Stomach smooth muscle (tissue), 2 donors: ENCODE data around the gene NEO1.

ENCODE experiments used
- H3K27ac ChIP-seq: one replicate; pipeline ENCODE4 v1.7.0; 2013; ENCODE audit warnings: mild to moderate bottlenecking, low read length, inconsistent platforms
- H3K27me3 ChIP-seq, 2 donors: one replicate each; pipeline ENCODE4 v1.7.0; 2013; ENCODE audit warnings: low read length in 2 of 2; ENCODE audit not compliant: insufficient read depth in 2 of 2, control insufficient read depth in 1 of 2
- H3K36me3 ChIP-seq, 2 donors: one replicate each; pipeline ENCODE4 v1.7.0; 2013; ENCODE audit warnings: low read length in 2 of 2; ENCODE audit not compliant: control insufficient read depth in 2 of 2, insufficient read depth in 2 of 2
- H3K4me1 ChIP-seq: one replicate; pipeline ENCODE4 v1.7.0; 2013; ENCODE audit warnings: low read length; ENCODE audit not compliant: control insufficient read depth, insufficient read depth
- H3K4me3 ChIP-seq, 2 donors: one replicate each; pipeline ENCODE4 v1.7.0; 2013; ENCODE audit warnings: low read length in 2 of 2
- H3K9ac ChIP-seq, 2 donors: one replicate each; pipeline ENCODE4 v1.7.0; 2013; ENCODE audit warnings: low read length in 2 of 2, mild to moderate bottlenecking in 1 of 2
- H3K9me3 ChIP-seq, 2 donors: one replicate each; pipeline ENCODE4 v1.7.0; 2013; ENCODE audit warnings: low read length in 2 of 2; ENCODE audit not compliant: control insufficient read depth in 2 of 2
- donor health status: healthy.
- donor health status: Pancreatic carcinoma.

The NEO1 gene

DNA sequence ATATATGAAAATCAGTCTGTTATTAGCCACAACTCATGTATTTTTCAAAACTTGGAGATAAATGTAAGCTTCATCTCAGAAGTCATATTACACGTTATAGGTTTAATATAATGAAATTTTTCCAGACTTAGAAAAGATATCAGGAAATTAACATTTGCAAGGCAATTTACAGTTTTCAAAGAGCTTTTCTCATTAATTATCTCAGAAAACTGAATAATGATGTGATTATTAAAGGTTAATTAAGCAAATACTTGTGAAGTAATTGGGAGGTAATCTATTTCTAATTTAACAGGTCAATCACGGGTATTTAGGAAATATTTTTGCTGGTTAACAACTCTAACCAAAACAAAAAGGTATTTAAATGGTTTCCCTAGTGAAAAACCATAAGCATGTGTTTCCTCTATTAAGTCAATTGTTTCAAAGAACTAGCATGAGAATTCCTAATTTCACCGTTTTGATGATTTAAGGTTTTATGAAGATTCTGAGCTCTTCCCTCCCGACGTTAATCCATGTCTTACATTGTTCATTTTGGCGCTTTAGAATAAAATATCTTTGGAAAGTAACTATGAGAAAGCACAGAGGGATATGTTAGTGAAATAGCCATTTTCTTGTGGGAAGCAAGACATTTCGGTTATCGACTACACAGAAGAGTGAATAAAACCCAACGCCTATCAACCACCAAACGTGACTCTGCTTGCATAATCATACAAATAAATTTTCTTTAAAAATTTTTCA is 1.5 kb upstream of the NEO1 start:
- H3K4me1 ChIP-seq, result no peaks in the 10 kb centered on the region
- no peaks in the 10 kb centered on the region for H3K9me3 ChIP-seq
- H3K27ac ChIP-seq, result peak overlapping the region; percentile 84
- H3K27me3 ChIP-seq, result no peaks in the 10 kb centered on the region
- H3K9ac ChIP-seq, result peak overlapping the region; percentile 79 to 80
- no peaks in the 10 kb centered on the region for H3K36me3 ChIP-seq
- H3K4me3 ChIP-seq, result peak overlapping the region; percentile 71 to 78

DNA sequence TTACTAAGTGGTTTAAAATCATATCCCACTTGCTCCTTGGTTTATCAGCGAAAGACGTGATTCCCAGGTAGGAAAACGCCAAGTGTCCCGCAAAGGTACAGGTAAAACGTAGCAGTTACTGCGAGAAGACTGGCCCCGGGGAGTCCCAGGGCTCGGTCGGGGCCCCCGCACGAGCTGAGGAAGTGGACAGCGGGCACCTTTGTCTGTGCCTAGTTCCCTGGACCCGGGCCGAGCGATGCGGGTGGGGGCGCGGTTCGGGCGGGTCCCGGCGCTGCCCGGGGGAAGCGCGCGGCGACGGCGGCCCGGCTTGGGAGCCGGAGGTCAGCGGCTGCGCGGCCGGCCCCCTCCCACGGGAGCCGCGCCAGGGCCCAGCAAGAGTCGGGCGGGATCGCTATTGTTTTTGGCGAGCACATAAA is 864 bp upstream of the NEO1 start:
- Histone ChIP-seq H3K4me1 (no peaks in the 10 kb centered on the region), H3K9ac (peak overlapping the region; percentile 79 to 80), H3K36me3 (no peaks in the 10 kb centered on the region), H3K27me3 (no peaks in the 10 kb centered on the region), H3K9me3 (no peaks in the 10 kb centered on the region), H3K4me3 (peak overlapping the region; percentile 71 to 78), H3K27ac (peak overlapping the region; percentile 84)

DNA sequence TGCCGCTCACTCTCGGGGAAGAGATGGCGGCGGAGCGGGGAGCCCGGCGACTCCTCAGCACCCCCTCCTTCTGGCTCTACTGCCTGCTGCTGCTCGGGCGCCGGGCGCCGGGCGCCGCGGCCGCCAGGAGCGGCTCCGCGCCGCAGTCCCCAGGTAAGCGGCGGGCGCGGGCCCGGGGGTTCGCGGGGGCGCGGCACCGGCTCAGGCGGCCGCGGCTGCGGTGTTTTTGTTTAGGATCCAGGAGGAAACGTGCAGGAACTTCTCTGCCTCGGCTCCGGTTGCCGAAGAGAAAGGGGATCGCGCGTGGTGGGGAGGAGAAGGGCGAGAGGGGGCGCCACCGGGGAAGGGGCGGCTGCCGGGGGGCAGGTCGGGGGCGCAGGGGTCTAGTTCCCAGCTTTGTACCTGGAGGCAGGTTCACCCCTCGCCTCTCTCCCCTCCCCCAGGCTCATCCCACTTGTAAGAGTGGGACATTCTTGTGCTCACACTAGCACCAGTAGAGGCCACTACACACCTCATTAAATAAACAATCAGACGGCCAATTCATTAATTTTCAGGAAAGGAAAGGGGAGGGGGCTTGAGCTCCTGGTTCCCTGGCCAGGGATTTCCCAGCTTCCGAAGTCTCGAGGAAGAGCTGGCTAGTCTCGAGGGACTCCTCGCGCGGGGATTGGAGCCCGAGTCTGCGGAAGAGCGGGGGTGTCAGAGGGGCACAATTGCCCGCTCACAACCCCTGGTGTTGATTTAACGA is 562 bp downstream of the NEO1 start:
- Histone ChIP-seq H3K9ac (peak overlapping the region; percentile 51 to 64), H3K4me1 (no peaks in the 10 kb centered on the region), H3K36me3 (no peaks in the 10 kb centered on the region), H3K9me3 (no peaks in the 10 kb centered on the region), H3K27ac (no peak overlapping the region), H3K4me3 (peak overlapping the region; percentile 71 to 79), H3K27me3 (no peaks in the 10 kb centered on the region)

DNA sequence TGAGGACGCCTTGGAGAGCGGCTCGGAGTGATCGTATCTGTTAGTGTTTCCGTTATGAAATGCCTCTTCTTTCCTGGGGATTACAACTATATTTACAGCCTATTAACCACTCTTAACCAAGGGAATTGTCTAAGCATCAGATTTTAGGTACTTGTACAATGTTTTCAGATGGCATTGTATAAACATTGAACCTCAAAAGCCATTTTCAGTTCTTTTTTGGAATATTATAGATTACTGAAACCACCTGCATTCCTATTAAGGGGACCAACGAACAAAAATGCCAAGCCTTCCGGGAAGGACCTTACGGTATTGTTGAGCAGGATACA is 1.1 kb downstream of the NEO1 start:
- Histone ChIP-seq H3K4me3 (peak overlapping the region; percentile 71 to 79), H3K27me3 (no peaks in the 10 kb centered on the region), H3K27ac (no peak overlapping the region), H3K9me3 (no peaks in the 10 kb centered on the region), H3K36me3 (no peaks in the 10 kb centered on the region), H3K9ac (peak overlapping the region; percentile 51 to 64), H3K4me1 (no peaks in the 10 kb centered on the region)

DNA sequence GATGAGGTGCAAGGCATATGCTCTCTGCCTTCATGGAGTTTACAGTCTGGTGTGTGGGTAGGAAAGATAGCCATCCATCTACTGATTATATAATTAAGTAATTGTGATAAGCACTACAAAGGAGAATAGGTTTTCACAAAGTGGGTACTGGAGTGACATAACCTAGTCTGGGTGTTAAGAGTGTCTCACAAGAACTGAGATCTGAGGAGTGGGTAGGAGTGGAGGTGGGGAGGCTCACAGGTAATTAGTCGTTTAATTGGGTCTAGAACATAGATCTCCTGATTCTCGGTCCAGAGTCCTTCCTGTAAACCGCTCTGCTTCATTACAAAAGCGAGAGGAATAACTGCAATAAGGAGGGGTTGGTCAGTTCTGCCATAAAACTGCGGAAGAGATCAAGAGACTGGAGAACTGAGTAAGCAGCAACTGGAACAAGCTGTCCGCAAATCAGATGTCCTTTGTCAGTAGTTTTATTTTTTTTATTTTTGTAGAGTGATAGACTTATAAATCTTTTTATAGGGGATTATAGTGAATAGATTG is 2.2 kb downstream of the NEO1 start:
- Histone ChIP-seq H3K27me3 (no peaks in the 10 kb centered on the region), H3K36me3 (no peaks in the 10 kb centered on the region), H3K9me3 (no peaks in the 10 kb centered on the region), H3K9ac (no peak overlapping the region), H3K4me3 (no peak overlapping the region), H3K4me1 (no peaks in the 10 kb centered on the region), H3K27ac (no peak overlapping the region)

DNA sequence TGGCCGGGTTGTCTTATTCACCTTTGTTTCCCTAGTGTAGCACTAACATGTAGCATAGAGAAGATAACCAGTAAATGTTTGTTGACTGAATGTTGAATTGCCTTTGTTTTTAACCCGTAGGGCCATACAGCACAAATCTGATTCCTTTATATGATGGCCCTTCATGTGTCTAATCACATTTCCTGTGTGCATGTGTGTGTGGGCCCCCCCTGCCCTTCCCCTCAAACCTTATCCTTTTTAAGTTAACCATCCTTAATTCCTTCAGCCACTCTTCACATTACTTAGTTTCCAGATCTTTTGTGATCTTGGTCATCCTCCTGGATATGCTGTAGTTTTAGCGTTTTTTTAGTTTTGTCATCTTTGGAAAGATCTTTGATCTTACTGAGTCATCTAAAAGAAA is 4.2 kb downstream of the NEO1 start:
- Histone ChIP-seq H3K27ac (no peak overlapping the region), H3K9ac (no peak overlapping the region), H3K4me1 (no peaks in the 10 kb centered on the region), H3K4me3 (no peak overlapping the region), H3K36me3 (no peaks in the 10 kb centered on the region), H3K27me3 (no peaks in the 10 kb centered on the region), H3K9me3 (no peaks in the 10 kb centered on the region)

DNA sequence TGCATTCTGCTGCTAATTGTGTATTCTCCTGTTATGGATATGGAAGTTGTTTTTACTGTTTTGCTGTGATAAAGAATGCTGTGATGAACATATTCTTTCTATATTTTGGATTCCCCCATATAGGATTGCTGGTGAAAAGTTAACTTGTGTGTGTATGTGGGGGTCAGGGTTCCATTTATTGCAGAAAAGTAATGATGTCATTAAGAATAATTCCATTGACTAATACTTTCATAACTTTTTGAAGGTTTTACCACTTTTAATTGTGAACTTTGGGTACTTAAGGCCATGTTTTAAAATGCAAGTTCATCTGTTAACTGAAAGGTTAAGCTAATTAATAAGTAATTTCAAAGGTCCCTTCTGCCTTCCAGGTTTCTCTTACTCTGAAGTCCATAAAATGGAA is 6.2 kb downstream of the NEO1 start:
- H3K4me3 ChIP-seq, result no peak overlapping the region
- no peaks in the 10 kb centered on the region for H3K27me3 ChIP-seq
- no peak overlapping the region for H3K9ac ChIP-seq
- H3K27ac ChIP-seq, result no peak overlapping the region
- no peaks in the 10 kb centered on the region for H3K4me1 ChIP-seq
- H3K36me3 ChIP-seq, result no peaks in the 10 kb centered on the region
- no peaks in the 10 kb centered on the region for H3K9me3 ChIP-seq

DNA sequence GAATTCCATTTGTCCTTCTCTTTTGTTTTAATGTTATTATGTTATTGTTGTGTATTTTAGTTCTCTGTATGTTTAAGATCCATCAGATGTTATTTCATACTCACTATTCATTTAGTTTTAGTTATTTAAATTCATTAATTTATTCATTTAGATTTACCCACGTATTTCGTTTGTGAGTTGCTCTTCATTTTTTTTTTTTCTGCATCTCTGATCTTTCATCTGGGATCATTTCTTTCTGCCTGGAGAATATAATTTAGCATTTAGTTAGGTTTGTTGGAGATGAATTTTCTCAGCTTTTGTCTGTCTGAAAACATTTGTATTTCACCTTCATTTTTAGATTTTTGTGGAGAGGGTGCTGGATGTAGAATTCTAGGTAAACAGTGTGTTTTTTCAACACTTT is 12.9 kb downstream of the NEO1 start:
- no peaks in the 10 kb centered on the region for H3K9me3 ChIP-seq
- H3K4me3 ChIP-seq, result no peak overlapping the region
- H3K9ac ChIP-seq, result no peak overlapping the region
- no peaks in the 10 kb centered on the region for H3K27me3 ChIP-seq
- no peak overlapping the region for H3K27ac ChIP-seq
- no peaks in the 10 kb centered on the region for H3K4me1 ChIP-seq
- no peaks in the 10 kb centered on the region for H3K36me3 ChIP-seq

DNA sequence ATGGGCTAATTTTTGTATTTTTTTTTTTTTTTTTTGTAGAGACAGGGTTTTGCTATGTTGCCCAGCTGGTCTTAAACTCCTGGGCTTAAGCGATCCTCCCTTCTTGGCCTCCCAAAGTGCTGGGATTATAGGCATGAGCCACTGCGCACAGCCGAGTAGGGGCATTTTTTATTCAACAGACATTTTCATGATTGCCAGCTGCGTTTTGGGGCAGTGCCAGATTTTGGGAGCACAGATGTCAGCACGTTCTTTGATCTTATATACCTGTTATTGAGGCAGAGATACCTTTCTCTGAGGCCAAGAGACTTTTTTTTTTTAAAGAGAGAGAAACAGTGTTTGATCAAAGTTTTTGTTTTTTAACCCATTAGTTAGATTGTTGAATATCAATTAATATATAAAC is 16.8 kb downstream of the NEO1 start:
- Histone ChIP-seq H3K9ac (no peak overlapping the region), H3K9me3 (no peaks in the 10 kb centered on the region), H3K4me3 (no peak overlapping the region), H3K36me3 (no peaks in the 10 kb centered on the region), H3K4me1 (no peaks in the 10 kb centered on the region), H3K27me3 (no peaks in the 10 kb centered on the region), H3K27ac (no peak overlapping the region)

DNA sequence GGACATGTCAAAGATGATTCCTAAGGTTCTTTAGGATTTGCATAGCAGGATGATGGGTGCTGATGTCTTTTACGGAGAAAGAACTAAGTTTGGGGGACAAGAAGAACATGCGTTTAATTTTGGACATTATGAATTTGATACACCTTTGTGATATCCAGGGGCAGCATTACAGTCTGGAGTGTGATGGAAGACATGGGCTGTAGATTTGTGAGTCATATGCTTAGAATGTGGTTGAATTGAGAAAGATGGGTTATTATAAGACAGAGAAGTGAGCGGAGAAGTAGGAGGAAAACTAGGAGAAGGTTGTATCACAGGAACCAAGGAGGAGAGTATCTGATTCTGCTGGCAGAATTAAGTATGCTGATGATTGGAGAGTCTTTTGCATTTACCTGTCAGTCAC is 20.6 kb downstream of the NEO1 start:
- no peaks in the 10 kb centered on the region for H3K36me3 ChIP-seq
- no peak overlapping the region for H3K9ac ChIP-seq
- H3K4me3 ChIP-seq, result no peak overlapping the region
- no peaks in the 10 kb centered on the region for H3K9me3 ChIP-seq
- H3K27ac ChIP-seq, result no peak overlapping the region
- H3K27me3 ChIP-seq, result no peaks in the 10 kb centered on the region
- H3K4me1 ChIP-seq, result peaks cover 2% of the 10 kb centered on the region

DNA sequence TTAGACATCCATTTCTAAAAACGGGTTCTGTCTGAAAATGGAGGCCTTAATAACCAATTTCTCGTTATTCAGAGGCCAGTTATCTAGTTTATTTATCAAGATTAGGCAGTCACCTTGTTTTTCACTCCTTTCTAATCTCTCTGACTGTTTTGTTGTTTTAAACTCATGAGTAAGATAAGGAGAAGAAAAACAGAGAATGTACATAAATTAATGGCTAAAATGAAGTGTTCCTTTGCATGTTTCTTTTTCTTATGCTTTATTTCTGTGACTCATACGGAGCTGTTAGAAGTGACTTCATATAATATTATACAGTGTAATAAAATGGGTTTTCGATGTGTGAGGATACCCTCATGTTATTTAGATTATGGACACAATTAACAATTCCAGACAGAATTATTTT is 22.0 kb downstream of the NEO1 start:
- H3K9ac ChIP-seq, result no peak overlapping the region
- no peak overlapping the region for H3K27ac ChIP-seq
- H3K4me3 ChIP-seq, result no peak overlapping the region
- peaks cover 2% of the 10 kb centered on the region for H3K4me1 ChIP-seq
- H3K9me3 ChIP-seq, result no peaks in the 10 kb centered on the region
- H3K27me3 ChIP-seq, result no peaks in the 10 kb centered on the region
- H3K36me3 ChIP-seq, result no peaks in the 10 kb centered on the region
